SK-N-MC (cell line): Measurements from ENCODE around the gene LRMDA.

Experiments used
- EZH2 ChIP-seq: fragments of 200-600 bp; sonication (generic); IDR thresholded peaks from one replicate; pipeline ENCODE4 v1.6.1; 2017; ENCODE audit warnings: antibody characterized with exemption
- POLR2AphosphoS5 ChIP-seq: IDR thresholded peaks from 2 replicates; pipeline ENCODE4 v1.6.1; 2012; ENCODE audit warnings: mild to moderate bottlenecking, low read depth, low read length, borderline replicate concordance

GRCh38 chr10:76138286-76138685 lies 706.9 kb downstream of the LRMDA start:
- TF ChIP-seq EZH2 = no peak
- TF ChIP-seq POLR2AphosphoS5 = no peak
